ENCODE results near the gene TUBA3C.

TUBA3C gene

GRCh38 chr13:19154843-19155242 is 26.8 kb downstream of the TUBA3C start:
- H3K4me3 ChIP-seq (ENCODE audit: low read length), result no peak overlapping the region
- DNase-seq (ENCODE audit: low read depth), result no peak
- no peak for TF ChIP-seq CTCF (conservative IDR thresholded peaks at IDR 0.05; ENCODE audit: low read depth, low read length)

GRCh38 chr13:19153782-19154450 is 27.7 kb downstream of the TUBA3C start:
- DNase-seq (ENCODE audit: low read depth), result no peak
- no peak for TF ChIP-seq CTCF (conservative IDR thresholded peaks at IDR 0.05; ENCODE audit: low read depth, low read length)

GRCh38 chr13:19152403-19152802 is 29.2 kb downstream of the TUBA3C start:
- no peak overlapping the region for H3K4me3 ChIP-seq (ENCODE audit: low read length)
- no peak for DNase-seq (ENCODE audit: low read depth)
- no peak for TF ChIP-seq CTCF (conservative IDR thresholded peaks at IDR 0.05; ENCODE audit: low read depth, low read length)

More at GRCh38 chr13:19153782-19154450, 27.7 kb downstream of the TUBA3C start:
- H3K4me3 ChIP-seq (ENCODE audit: low read length), result no peak overlapping the region

- no peak for TF ChIP-seq CTCF (conservative IDR thresholded peaks at IDR 0.05; ENCODE audit: low read depth, low read length)
- DNase-seq (ENCODE audit: low read depth), result no peak
- no peak overlapping the region for H3K4me3 ChIP-seq (ENCODE audit: low read length)
Observed at GRCh38 chr13:19151581-19152263, 29.9 kb downstream of the TUBA3C start.

- DNase-seq (ENCODE audit: low read depth), result no peak
- TF ChIP-seq CTCF (conservative IDR thresholded peaks at IDR 0.05; ENCODE audit: low read depth, low read length), result no peak
Observed at GRCh38 chr13:19150712-19151228, 30.9 kb downstream of the TUBA3C start.

GRCh38 chr13:19150226-19150625 is 31.4 kb downstream of the TUBA3C start:
- DNase-seq (ENCODE audit: low read depth), result no peak

More at GRCh38 chr13:19150712-19151228, 30.9 kb downstream of the TUBA3C start:
- no peak overlapping the region for H3K4me3 ChIP-seq (ENCODE audit: low read length)

More at GRCh38 chr13:19150226-19150625, 31.4 kb downstream of the TUBA3C start:
- H3K4me3 ChIP-seq (ENCODE audit: low read length), result no peak overlapping the region
- TF ChIP-seq CTCF (conservative IDR thresholded peaks at IDR 0.05; ENCODE audit: low read depth, low read length), result no peak

Data from retinal pigment epithelial cell (primary cell).